Mesendoderm (in vitro differentiated cells): Measurements from ENCODE around the gene SMAD9. TPM values are rescaled to one million over a fixed set of nuclear protein-coding genes. Genes with fewer than 3 reads are reported as not detected.

ENCODE experiments used
- DNase-seq: peaks from one replicate; pipeline ENCODE4 v3.0.0; 2013
- H2AK5ac ChIP-seq: 2 replicates; pipeline ENCODE4 v1.6.1; 2013; ENCODE audit warnings: low read length, inconsistent platforms
- H2BK120ac ChIP-seq: 2 replicates; pipeline ENCODE4 v1.6.1; 2013; ENCODE audit warnings: low read depth, mild to moderate bottlenecking, low read length, moderate library complexity, mixed read lengths
- H2BK15ac ChIP-seq: replicated peaks from 2 replicates; pipeline ENCODE4 v1.6.1; 2013; ENCODE audit warnings: low read depth, mild to moderate bottlenecking, moderate library complexity
- H2BK5ac ChIP-seq: 2 replicates; pipeline ENCODE4 v1.6.1; 2013; ENCODE audit warnings: low read length, inconsistent platforms
- H3K18ac ChIP-seq: 2 replicates; pipeline ENCODE4 v1.6.1; 2013; ENCODE audit warnings: mild to moderate bottlenecking, low read length, mixed read lengths
- H3K23ac ChIP-seq: one replicate; pipeline ENCODE4 v1.6.1; 2013; ENCODE audit warnings: low read length
- H3K27ac ChIP-seq: 2 replicates; pipeline ENCODE4 v1.5.1; 2013; ENCODE audit warnings: low read depth, mild to moderate bottlenecking, inconsistent platforms, low read length, moderate library complexity
- H3K27me3 ChIP-seq: 2 replicates; pipeline ENCODE4 v1.6.1; 2013; ENCODE audit warnings: low read length, control low read depth, mild to moderate bottlenecking, inconsistent platforms; ENCODE audit not compliant: insufficient read depth, poor library complexity
- H3K36me3 ChIP-seq: 2 replicates; pipeline ENCODE4 v1.6.1; 2013; ENCODE audit warnings: low read length, inconsistent platforms; ENCODE audit not compliant: control insufficient read depth, insufficient read depth
- H3K4ac ChIP-seq: one replicate; pipeline ENCODE4 v1.6.1; 2013; ENCODE audit warnings: low read depth, mild to moderate bottlenecking, low read length, moderate library complexity
- H3K4me1 ChIP-seq: 2 replicates; pipeline ENCODE4 v1.6.1; 2013; ENCODE audit warnings: low read depth, low read length, inconsistent platforms; ENCODE audit not compliant: control insufficient read depth
- H3K4me2 ChIP-seq: 2 replicates; pipeline ENCODE4 v1.6.1; 2013; ENCODE audit warnings: low read length
- H3K4me3 ChIP-seq: 2 replicates; pipeline ENCODE4 v1.5.1; 2013; ENCODE audit warnings: mild to moderate bottlenecking, low read length
- H3K56ac ChIP-seq: one replicate; pipeline ENCODE4 v1.6.1; 2013; ENCODE audit warnings: low read length
- H3K79me1 ChIP-seq: 2 replicates; pipeline ENCODE4 v1.6.1; 2013; ENCODE audit warnings: low read length, inconsistent platforms
- H3K79me2 ChIP-seq: 2 replicates; pipeline ENCODE4 v1.6.1; 2013; ENCODE audit warnings: mild to moderate bottlenecking, low read length; ENCODE audit not compliant: control insufficient read depth, insufficient read depth
- H3K9ac ChIP-seq: 2 replicates; pipeline ENCODE4 v1.6.1; 2013; ENCODE audit warnings: low read length, inconsistent platforms
- H4K5ac ChIP-seq: one replicate; pipeline ENCODE4 v1.6.1; 2013; ENCODE audit warnings: low read length
- H4K8ac ChIP-seq: one replicate; pipeline ENCODE4 v1.6.1; 2013; ENCODE audit warnings: low read depth, mild to moderate bottlenecking, control low read depth, low read length, moderate library complexity
- WGBS: extraction: QIAGEN DNeasy Blood & Tissue Kit; methylation state at CpG from one replicate; pipeline ENCODE4 v1.1.7; 2013; ENCODE audit warnings: low lambda C conversion rate, missing lambda C conversion rate; ENCODE audit not compliant: insufficient coverage; ENCODE audit errors: extremely low coverage; 5-methylcytosine and 5-hydroxymethylcytosine counted together
- polyA plus RNA-seq, 2 experiments: library from polyadenylated mRNA; stranded (reverse); fragments of 200-250 nt; gene quantifications; one replicate each; pipeline ENCODE4 v1.2.3, GENCODE V29; 2013

SMAD9 gene
- 0.74 TPM for polyA plus RNA-seq (2013, experiment 1 of 2)
- polyA plus RNA-seq (2013, experiment 2 of 2), result 0.66 TPM

GRCh38 chr13:36919833-36920615 lies at the start of gene SMAD9:
Gene SMAD9, minus strand, starts transcription at chr13:36920238. Its CDS starts 40,549 bp downstream, at chr13:36879689.
- H3K27me3 ChIP-seq, result no peaks in the 10 kb centered on the region
- DNase-seq, result peak; percentile 74
- no peak within 1 kb of the TSS for H2AK5ac ChIP-seq
- no peak within 1 kb of the TSS for H4K5ac ChIP-seq
- H3K79me2 ChIP-seq, result no peaks in the 10 kb centered on the region
- peak within 1 kb of the TSS; percentile 99 for H3K18ac ChIP-seq
- H3K4ac ChIP-seq, result peak within 1 kb of the TSS; percentile 93
- H3K23ac ChIP-seq, result no peak within 1 kb of the TSS
- no peaks in the 10 kb centered on the region for H3K36me3 ChIP-seq
- peak within 1 kb of the TSS; percentile 88 for H2BK120ac ChIP-seq
- H3K4me3 ChIP-seq, result peak within 1 kb of the TSS; percentile 59
- peaks cover 2% of the 10 kb centered on the region for H3K79me1 ChIP-seq
- H4K8ac ChIP-seq, result no peak within 1 kb of the TSS
- peaks cover 2% of the 10 kb centered on the region for H3K4me1 ChIP-seq
- no peak within 1 kb of the TSS for H2BK5ac ChIP-seq
- peak within 1 kb of the TSS; percentile 88 for H3K4me2 ChIP-seq
- WGBS, result no CpG with 5 or more reads among the region's 104 CpGs
- H2BK15ac ChIP-seq, result no peak within 1 kb of the TSS
- peak within 1 kb of the TSS; percentile 68 for H3K9ac ChIP-seq
- H3K56ac ChIP-seq, result peak within 1 kb of the TSS; percentile 86
- no peak within 1 kb of the TSS for H3K27ac ChIP-seq

- Histone ChIP-seq H3K4me3 (no peak overlapping the region), H3K79me2 (no peaks in the 10 kb centered on the region), H3K4me1 (no peaks in the 10 kb centered on the region), H2BK5ac (no peak overlapping the region), H2BK15ac (no peak overlapping the region), H2AK5ac (no peak overlapping the region), H3K4me2 (no peak overlapping the region), H3K23ac (no peak overlapping the region), H3K56ac (no peak overlapping the region), H3K79me1 (no peaks in the 10 kb centered on the region), H3K36me3 (no peaks in the 10 kb centered on the region), H3K27ac (no peak overlapping the region), H3K27me3 (no peaks in the 10 kb centered on the region), H3K4ac (no peak overlapping the region), H2BK120ac (no peak overlapping the region), H4K8ac (no peak overlapping the region), H3K18ac (no peak overlapping the region), H4K5ac (no peak overlapping the region), H3K9ac (no peak overlapping the region)
- no peak for DNase-seq
- WGBS, result no CpG with 5 or more reads among the region's 4 CpGs
These were observed 46.4 kb upstream of the SMAD9 start for GRCh38 chr13:36966404-36966803.

DNA sequence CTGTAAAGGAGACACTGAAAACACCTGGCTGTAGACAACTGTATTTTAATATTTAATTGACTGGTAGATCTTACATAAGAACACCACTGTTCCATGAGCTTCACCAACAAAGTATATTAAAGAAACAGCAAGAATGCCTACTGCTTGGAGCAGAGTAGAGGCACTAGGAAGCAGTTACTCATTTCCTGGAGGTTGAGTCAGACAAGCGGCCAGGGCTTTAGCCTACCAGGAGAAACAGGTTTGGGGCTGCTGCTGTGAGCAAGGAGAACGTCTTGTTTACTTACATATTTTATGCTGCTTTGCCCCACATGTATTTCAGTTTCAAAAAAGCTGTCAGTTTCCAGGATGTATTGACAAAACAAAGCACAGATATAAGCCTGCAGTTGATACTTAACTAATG lies 45.7 kb upstream of the SMAD9 start:
- H3K27ac ChIP-seq, result no peak overlapping the region
- no peak overlapping the region for H4K8ac ChIP-seq
- DNase-seq, result peak; percentile 34
- H3K18ac ChIP-seq, result no peak overlapping the region
- H2BK5ac ChIP-seq, result no peak overlapping the region
- no peak overlapping the region for H2AK5ac ChIP-seq
- no peak overlapping the region for H2BK15ac ChIP-seq
- H3K4ac ChIP-seq, result no peak overlapping the region
- H3K27me3 ChIP-seq, result no peaks in the 10 kb centered on the region
- H2BK120ac ChIP-seq, result no peak overlapping the region
- H3K79me2 ChIP-seq, result no peaks in the 10 kb centered on the region
- H3K23ac ChIP-seq, result no peak overlapping the region
- no peak overlapping the region for H3K9ac ChIP-seq
- H3K4me3 ChIP-seq, result no peak overlapping the region
- H3K56ac ChIP-seq, result no peak overlapping the region
- H3K4me2 ChIP-seq, result no peak overlapping the region
- H3K36me3 ChIP-seq, result no peaks in the 10 kb centered on the region
- no peaks in the 10 kb centered on the region for H3K79me1 ChIP-seq
- H3K4me1 ChIP-seq, result no peaks in the 10 kb centered on the region
- no CpG with 5 or more reads among the region's 2 CpGs for WGBS
- no peak overlapping the region for H4K5ac ChIP-seq

DNA sequence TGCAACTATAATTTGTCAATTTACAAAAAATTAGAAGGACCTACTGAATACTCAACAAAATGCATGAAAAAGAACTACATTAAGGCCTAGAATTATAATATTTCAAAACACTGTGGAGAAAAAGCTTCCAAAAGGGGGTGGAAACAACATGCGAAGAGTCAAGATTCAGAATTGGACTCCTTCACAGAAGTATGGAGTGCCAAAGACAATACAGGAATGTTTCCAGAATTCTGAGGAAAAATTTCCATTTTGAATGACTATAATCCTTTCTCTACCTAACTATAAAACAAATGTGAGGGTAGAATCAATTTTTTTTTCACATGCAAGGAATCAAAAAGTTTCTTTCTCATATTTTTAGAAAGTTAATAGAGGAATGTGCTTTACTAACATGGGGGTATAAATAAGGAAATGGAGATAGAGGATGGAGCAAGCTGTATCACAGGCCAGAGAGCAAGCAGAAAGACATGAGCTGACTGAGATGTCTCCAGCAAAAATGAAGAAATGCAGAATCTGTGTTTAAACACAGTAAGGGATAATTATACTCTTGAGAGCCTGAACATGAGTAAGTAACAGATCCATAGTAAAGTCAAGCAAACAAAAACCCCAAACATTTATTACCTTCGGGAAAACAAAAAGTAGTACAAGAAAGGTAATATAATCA lies 39.5 kb upstream of the SMAD9 start:
- Histone ChIP-seq H3K27ac (no peak overlapping the region), H3K9ac (no peak overlapping the region), H3K56ac (no peak overlapping the region), H3K23ac (no peak overlapping the region), H2BK5ac (no peak overlapping the region), H3K4me3 (no peak overlapping the region), H3K4me1 (no peaks in the 10 kb centered on the region), H3K4ac (no peak overlapping the region), H2BK120ac (no peak overlapping the region), H2AK5ac (no peak overlapping the region), H3K36me3 (peaks cover 2% of the 10 kb centered on the region), H3K18ac (no peak overlapping the region), H3K27me3 (no peaks in the 10 kb centered on the region), H2BK15ac (no peak overlapping the region), H3K79me1 (peaks cover 2% of the 10 kb centered on the region), H4K8ac (no peak overlapping the region), H4K5ac (no peak overlapping the region), H3K4me2 (no peak overlapping the region), H3K79me2 (no peaks in the 10 kb centered on the region)
- WGBS, result no CpG with 5 or more reads among the region's 2 CpGs
- no peak for DNase-seq

DNA sequence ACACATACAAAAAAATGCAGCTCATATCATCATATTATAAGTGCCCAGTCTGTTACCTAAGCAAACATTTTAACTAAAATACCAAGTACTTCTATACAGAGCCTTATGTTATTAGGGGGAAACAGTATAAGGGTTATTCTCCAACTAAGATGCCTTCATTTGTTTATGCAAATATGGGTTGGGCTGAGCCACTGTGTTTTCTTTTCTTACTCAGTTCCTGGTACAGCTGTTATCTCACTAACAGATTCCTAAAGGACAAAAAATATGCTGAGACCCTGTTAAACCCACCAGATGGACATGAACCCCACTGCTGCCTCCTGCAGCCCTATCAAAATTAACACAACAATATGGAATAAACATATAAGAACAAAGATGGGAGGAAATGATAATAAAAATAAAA lies 34.5 kb upstream of the SMAD9 start:
- Histone ChIP-seq H2BK5ac (no peak overlapping the region), H3K79me1 (peaks cover 2% of the 10 kb centered on the region), H3K4ac (no peak overlapping the region), H3K9ac (no peak overlapping the region), H3K56ac (no peak overlapping the region), H2BK120ac (no peak overlapping the region), H3K4me1 (no peaks in the 10 kb centered on the region), H3K36me3 (peaks cover 2% of the 10 kb centered on the region), H3K23ac (no peak overlapping the region), H3K79me2 (no peaks in the 10 kb centered on the region), H2BK15ac (no peak overlapping the region), H3K18ac (no peak overlapping the region), H4K8ac (no peak overlapping the region), H3K27me3 (no peaks in the 10 kb centered on the region), H3K27ac (no peak overlapping the region), H3K4me2 (no peak overlapping the region), H3K4me3 (no peak overlapping the region), H2AK5ac (no peak overlapping the region), H4K5ac (no peak overlapping the region)
- no peak for DNase-seq
